ENCODE measurements around the gene ENOSF1. TPM values are rescaled to one million over a fixed set of nuclear protein-coding genes. Genes with fewer than 3 reads are reported as not detected.

Gene ENOSF1
- total and polyA plus RNA-seq, 10 of the 15 experiments (the other 5 are each of a cell fraction or from before 2014, with no cell fraction given), result 12.5 to 43.3 (median 29.5) TPM

DNA sequence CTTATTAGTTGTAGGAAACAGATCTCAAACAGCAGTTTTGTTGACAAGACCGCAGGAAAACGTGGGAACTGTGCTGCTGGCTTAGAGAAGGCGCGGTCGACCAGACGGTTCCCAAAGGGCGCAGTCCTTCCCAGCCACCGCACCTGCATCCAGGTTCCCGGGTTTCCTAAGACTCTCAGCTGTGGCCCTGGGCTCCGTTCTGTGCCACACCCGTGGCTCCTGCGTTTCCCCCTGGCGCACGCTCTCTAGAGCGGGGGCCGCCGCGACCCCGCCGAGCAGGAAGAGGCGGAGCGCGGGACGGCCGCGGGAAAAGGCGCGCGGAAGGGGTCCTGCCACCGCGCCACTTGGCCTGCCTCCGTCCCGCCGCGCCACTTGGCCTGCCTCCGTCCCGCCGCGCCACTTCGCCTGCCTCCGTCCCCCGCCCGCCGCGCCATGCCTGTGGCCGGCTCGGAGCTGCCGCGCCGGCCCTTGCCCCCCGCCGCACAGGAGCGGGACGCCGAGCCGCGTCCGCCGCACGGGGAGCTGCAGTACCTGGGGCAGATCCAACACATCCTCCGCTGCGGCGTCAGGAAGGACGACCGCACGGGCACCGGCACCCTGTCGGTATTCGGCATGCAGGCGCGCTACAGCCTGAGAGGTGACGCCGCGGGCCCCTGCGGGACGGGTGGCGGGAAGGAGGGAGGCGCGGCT is 55.0 kb downstream of the ENOSF1 start, which contains the start of gene TYMS:
Gene TYMS (plus strand): TSS at position 343 of the 690 bp plus-strand sequence. CDS start 90 bp downstream, at position 433.
- Histone ChIP-seq H3K9me3 (replicated peaks; ENCODE audit: control insufficient read depth, insufficient read depth, low read length) (peaks cover 6% of the 10 kb centered on the region; the same call in 2 of the 3 replicates), H3K9ac (ENCODE audit: control insufficient read depth, insufficient read depth, low read length) (peak within 1 kb of the TSS; percentile 85), H3K27me3 (replicated peaks in 1 of 2; ENCODE audit: control insufficient read depth in 2 of 2, insufficient read depth in 2 of 2, low read length in 1 of 2) (no peaks in the 10 kb centered on the region), H2AFZ (ENCODE audit: control insufficient read depth, low read depth, low read length) (peak within 1 kb of the TSS; percentile 87), H3K79me2 (ENCODE audit: control insufficient read depth, insufficient read depth, low read length) (peaks cover 37% of the 10 kb centered on the region), H3K36me3 (ENCODE audit: control insufficient read depth in 2 of 2, insufficient read depth in 2 of 2, low read length in 1 of 2) (peaks cover 8 to 21% of the 10 kb centered on the region in 2 experiments; a peak in 3 of 4 replicates), H3K4me3 (peak within 1 kb of the TSS; percentile 92), H3K4me1 (ENCODE audit: control insufficient read depth, insufficient read depth, low read length) (peaks cover 7% of the 10 kb centered on the region), H4K20me1 (ENCODE audit: control insufficient read depth, insufficient read depth) (no peaks in the 10 kb centered on the region), H3K4me2 (ENCODE audit: control insufficient read depth, insufficient read depth) (peak within 1 kb of the TSS; percentile 70), H3K27ac (ENCODE audit: control insufficient read depth, insufficient read depth) (peak within 1 kb of the TSS; percentile 86)
- 1% methylated on average over 75 of the region's 79 CpGs for WGBS (ENCODE audit: insufficient coverage, insufficient replicate concordance, low lambda C conversion rate, missing lambda C conversion rate)
- ATAC-seq (peak; percentile 60), DNase-seq (ENCODE audit: low read depth, low spot score) (no peak), FAIRE-seq (no peak)
- CTCF ChIA-PET, result interaction anchor here (0.8 to 3.8 kb wide), 6 partner anchors 8 to 175 kb away, joined by 3 to 18 read pairs (median 4); no protein-coding TSS in a partner anchor
- SMC1A ChIA-PET (ENCODE audit: uncharacterized antibody, unreplicated experiment), result interaction anchor here (1.1 to 1.5 kb wide), 4 partner anchors 15 to 50 kb away, joined by 3 read pairs; no protein-coding TSS in a partner anchor
- BruUV-seq (replicated peaks), result no TSS peak
- intact Hi-C loops (cut with micrococcal nuclease; ENCODE audit: unreplicated experiment) (loop anchor here (5.0 kb wide), 1 partner anchor 155 kb away; the partner anchor contains the start of gene YES1), in situ Hi-C loops (cut with MboI) (loop anchor here (5.0 kb wide), 1 partner anchor 155 kb away; the partner anchor contains the start of gene YES1)
- POLR2A ChIA-PET, result interaction anchor here (1.0 to 1.4 kb wide), 2 partner anchors 18 to 154 kb away, joined by 3 to 4 read pairs; no protein-coding TSS in a partner anchor
- RAD21 ChIA-PET (ENCODE audit: unreplicated experiment), result interaction anchor here (0.7 to 3.0 kb wide), 7 partner anchors 8 to 173 kb away, joined by 3 to 13 read pairs (median 4); no protein-coding TSS in a partner anchor
- TF ChIP-seq RAD21 (IDR thresholded peaks at IDR 0.05; ENCODE audit: insufficient read depth, low read depth, low read length) (no peak), ZNF217 (IDR thresholded peaks at IDR 0.05) (0 out of 2 replicates have a peak, but pooled peaks have one; percentile 23), MYC (IDR thresholded peaks at IDR 0.05; ENCODE audit: insufficient read depth, insufficient read length, insufficient replicate concordance, low read length, severe bottlenecking) (peak; percentile 4), NFIC (IDR thresholded peaks at IDR 0.05; ENCODE audit: low read depth, low read length) (no peak), NFXL1 (IDR thresholded peaks at IDR 0.05; ENCODE audit: borderline replicate concordance) (no peak), IKZF1 (conservative IDR thresholded peaks at IDR 0.05) (peak; percentile 85), TAF1 (IDR thresholded peaks at IDR 0.05; ENCODE audit: borderline replicate concordance, low read depth, low read length) (no peak), CBX3 (IDR thresholded peaks at IDR 0.05; ENCODE audit: borderline replicate concordance, low read depth) (no peak), EED (IDR thresholded peaks at IDR 0.05; ENCODE audit: low read depth) (peak; percentile 25; the same call in 1 of the 2 replicates), BHLHE40 (IDR thresholded peaks at IDR 0.05; ENCODE audit: borderline replicate concordance in 1 of 2, low read depth in 2 of 2, low read length in 1 of 2) (peak; percentile 6 to 43; a peak in 1 of 4 replicates), NBN (IDR thresholded peaks at IDR 0.05) (0 out of 2 replicates have a peak, but pooled peaks have one; percentile 45), ZNF274 (IDR thresholded peaks at IDR 0.05; ENCODE audit: insufficient read depth, insufficient read length) (no peak), NR2F1 (conservative IDR thresholded peaks at IDR 0.05) (peak; percentile 57; the same call in 1 of the 2 replicates), EGR1 (IDR thresholded peaks at IDR 0.05; ENCODE audit: borderline replicate concordance in 1 of 2, low read depth in 2 of 2, low read length in 2 of 2) (peak in 1 of 2 experiments; percentile 36; a peak in 1 of 3 replicates), NRF1 (conservative IDR thresholded peaks at IDR 0.05; ENCODE audit: low read depth, low read length) (0 out of 2 replicates have a peak, but pooled peaks have one; percentile 11)
- TF ChIP-seq, protein P1, sequence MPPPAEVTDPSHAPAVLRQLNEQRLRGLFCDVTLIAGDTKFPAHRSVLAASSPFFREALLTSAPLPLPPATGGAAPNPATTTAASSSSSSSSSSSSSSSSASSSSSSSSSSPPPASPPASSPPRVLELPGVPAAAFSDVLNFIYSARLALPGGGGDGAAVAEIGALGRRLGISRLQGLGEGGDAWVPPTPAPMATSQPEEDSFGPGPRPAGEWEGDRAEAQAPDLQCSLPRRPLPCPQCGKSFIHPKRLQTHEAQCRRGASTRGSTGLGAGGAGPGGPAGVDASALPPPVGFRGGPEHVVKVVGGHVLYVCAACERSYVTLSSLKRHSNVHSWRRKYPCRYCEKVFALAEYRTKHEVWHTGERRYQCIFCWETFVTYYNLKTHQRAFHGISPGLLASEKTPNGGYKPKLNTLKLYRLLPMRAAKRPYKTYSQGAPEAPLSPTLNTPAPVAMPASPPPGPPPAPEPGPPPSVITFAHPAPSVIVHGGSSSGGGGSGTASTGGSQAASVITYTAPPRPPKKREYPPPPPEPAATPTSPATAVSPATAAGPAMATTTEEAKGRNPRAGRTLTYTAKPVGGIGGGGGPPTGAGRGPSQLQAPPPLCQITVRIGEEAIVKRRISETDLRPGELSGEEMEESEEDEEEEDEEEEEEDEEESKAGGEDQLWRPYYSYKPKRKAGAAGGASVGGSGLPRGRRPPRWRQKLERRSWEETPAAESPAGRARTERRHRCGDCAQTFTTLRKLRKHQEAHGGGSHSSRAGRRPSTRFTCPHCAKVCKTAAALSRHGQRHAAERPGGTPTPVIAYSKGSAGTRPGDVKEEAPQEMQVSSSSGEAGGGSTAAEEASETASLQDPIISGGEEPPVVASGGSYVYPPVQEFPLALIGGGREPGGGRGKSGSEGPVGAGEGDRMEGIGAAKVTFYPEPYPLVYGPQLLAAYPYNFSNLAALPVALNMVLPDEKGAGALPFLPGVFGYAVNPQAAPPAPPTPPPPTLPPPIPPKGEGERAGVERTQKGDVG (CRISPR knock-in tag; IDR thresholded peaks at IDR 0.05), result no peak
- TF ChIP-seq, protein P2, sequence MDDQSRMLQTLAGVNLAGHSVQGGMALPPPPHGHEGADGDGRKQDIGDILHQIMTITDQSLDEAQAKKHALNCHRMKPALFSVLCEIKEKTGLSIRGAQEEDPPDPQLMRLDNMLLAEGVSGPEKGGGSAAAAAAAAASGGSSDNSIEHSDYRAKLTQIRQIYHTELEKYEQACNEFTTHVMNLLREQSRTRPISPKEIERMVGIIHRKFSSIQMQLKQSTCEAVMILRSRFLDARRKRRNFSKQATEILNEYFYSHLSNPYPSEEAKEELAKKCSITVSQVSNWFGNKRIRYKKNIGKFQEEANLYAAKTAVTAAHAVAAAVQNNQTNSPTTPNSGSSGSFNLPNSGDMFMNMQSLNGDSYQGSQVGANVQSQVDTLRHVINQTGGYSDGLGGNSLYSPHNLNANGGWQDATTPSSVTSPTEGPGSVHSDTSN (IDR thresholded peaks at IDR 0.05; ENCODE audit: insufficient replicate concordance, low read depth, low read length), result no peak
- TF ChIP-seq, protein P3, sequence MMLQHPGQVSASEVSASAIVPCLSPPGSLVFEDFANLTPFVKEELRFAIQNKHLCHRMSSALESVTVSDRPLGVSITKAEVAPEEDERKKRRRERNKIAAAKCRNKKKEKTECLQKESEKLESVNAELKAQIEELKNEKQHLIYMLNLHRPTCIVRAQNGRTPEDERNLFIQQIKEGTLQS (IDR thresholded peaks at IDR 0.05; ENCODE audit: borderline replicate concordance, extremely low read depth, low read depth, low read length), result no peak

Data from GM12878 (cell line).